HG02759 (cell line): ENCODE results near the gene C10orf120.

Source experiments
- ATAC-seq: cut with Tn5 transposase; IDR thresholded peaks from one replicate; pipeline ENCODE4 v1.9.1; 2021; ENCODE audit warnings: mild to moderate bottlenecking, moderate library complexity; ENCODE audit not compliant: unreplicated experiment

Gene C10orf120

DNA sequence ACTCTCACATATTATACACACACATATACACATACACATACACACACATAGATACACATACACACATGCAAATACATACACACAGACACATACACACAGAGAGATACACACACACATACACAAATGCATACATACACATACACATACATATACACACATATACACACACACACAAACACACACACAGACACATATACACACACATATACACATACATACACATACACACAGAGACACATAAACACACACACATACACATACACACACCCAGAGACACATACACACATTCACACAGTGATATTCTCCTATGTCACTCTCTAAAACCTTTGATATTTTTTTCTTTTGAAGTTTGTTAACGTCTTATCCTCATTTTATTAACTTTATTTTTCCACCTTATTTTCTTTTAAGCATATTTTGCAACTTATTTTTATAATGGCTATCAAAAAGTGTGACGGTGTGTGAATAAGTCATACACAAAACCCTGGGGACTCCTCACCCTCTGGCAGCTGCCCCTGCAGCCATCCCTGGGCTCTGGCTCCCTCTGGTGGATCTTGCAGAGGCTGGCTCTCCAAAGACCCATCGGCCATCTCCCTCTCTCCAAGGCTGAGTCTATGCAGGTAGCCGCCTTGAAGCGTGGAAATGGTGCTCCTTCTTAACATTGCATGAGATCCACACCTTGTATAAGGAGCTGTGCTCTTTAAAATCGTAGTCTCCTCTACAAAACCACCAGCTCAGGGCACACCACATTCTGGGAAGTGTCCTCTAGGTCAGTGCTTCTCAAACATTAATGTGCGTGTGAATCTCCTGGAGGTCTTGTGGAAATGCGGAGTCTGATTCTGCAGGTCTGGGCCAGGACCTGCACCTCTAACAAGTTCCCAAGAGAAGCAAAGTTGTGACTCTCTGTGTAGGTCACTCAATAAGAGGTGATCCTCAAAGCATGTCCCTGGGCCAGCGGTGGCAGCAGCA, 4.1 kb upstream of the C10orf120 start:
- ATAC-seq: no peak

DNA sequence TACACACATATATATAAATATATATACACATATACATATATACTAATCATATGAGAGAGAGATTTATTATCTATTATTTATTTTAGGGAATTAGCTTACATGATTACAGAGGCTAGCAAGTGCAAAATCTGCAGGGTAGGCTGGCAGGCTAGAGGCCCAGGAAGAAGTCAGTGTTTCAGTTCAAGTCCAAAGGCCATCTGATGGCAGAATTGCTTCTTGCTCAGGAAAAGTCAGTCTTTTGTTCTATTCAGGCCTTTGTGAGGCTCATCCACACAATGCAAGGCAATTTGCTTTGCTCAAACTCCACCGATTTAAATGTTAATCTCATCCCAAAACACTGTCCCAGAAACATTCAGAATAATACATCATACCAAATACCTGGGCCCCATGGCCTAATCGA, 2.6 kb upstream of the C10orf120 start:
- no peak for ATAC-seq

DNA sequence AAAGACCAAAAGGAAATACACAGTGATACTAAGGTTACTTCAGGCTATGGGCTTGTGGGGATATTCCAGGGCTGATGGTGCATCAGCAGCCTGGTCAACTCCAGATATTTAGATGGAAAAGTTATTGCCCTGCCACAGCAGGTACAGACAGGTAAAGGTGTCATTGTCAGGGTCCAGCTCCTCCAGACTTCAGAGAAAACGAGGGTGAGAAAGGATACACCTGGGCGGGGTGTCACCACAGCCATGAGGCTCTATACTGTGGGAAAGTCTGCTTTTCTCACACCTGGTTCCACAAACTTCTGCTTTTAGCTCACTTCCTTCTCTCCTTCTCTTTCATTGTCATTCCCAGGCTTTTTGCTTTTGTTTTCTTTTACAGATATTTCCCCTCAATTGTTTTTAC, 2.0 kb upstream of the C10orf120 start:
- no peak for ATAC-seq

DNA sequence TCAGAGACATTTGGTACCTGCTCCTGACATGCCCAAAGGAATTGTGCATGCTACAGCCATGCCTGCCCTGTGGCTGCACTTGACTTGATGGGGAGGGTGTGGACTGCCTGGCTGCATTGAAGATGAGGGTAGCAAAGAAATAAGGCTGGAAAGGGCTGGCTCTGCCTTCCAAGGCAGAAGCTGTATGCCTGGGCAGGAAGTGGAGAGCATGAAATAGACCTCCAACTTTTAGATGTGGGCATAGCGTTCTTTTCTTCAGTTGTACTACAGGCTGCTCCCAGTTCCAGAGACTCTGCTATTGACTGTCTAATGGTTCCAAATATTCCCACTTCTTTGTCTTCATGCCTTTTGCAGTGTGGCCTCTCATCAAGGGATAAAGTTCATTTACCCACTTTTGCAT, 3.0 kb downstream of the C10orf120 start:
- no peak for ATAC-seq

DNA sequence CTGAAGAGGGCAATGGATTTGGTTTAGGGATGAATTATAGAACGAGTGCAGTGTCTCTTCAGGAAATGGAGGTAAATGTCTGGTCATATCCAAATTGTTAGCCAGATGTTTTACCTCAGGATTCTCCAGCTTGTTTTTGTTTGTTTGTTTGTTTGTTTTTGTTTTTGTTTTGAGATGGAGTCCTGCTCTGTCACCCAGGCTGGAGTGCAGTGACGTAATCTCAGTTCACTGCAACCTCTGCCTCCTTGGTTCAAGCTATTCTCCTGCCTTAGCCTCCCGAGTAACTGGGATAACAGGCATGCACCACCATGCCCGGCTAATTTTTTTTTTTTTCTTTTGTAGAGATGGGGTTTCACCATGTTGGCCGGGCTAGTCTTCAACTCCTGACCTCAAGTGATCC, 6.9 kb downstream of the C10orf120 start:
- no peak for ATAC-seq

DNA sequence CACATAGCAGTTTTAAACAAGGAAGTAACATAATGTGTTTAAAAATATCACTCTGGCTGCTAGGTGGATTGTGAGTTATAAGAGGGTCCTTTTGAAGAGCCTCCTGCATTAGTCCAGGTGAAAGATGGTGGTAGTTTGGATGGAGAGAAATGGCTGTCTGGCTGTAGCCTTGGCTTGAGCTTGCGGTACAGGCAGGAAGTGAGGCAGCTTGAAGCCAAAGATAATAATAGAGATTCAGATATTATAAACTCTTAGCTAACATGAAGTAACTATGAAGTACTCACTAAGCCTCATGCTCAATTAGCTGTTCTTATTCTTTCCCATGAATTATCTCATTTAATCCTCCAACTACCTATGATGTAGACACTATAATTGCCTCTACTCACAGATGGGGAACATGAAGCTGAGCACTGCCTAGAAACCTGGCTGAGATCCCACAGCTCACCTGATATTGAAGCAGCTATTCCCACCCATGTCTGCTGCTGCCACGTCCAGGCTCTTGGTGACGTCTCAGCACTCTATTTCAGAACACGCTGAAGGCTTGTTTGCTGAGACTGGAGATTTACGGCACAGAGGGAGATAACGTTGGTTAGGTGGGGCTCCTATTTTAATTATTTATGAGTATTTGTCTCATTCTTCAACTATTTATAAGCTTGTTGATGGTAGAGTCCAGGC, 10.4 kb downstream of the C10orf120 start:
- no peak for ATAC-seq

DNA sequence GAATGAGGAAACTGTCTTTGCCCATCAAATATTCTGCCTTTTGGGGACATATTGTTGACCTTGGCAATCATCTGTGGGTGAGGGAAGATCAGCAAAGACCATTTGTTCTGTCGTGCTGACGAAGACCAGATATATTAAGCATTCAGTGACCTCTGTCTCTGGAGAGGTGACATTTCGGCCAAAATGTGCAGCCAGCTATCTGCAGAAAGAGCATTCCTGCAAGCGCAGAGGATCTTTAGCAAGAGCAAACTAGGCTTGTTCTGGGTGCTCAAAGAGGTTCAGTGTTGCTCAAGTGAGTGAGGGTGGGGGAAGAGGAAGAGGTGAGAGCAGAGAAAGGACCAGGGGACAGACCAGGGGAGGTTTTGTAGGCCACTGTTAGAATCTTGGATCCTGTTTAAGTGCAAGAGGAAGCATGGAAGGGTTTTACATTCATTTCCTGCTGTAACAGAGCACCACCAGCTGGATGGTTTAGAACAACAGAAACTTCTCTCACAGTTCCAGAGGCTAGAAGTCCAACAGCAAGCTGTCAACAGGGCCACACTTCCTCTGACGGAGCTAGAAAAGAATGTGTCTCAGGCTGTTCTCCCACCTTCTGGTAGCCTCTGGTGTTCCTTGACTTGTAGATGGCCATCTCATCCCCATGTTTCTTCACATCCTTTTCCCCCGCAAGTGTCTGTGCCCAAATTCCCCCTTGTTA, 11.2 kb downstream of the C10orf120 start:
- ATAC-seq: no peak

DNA sequence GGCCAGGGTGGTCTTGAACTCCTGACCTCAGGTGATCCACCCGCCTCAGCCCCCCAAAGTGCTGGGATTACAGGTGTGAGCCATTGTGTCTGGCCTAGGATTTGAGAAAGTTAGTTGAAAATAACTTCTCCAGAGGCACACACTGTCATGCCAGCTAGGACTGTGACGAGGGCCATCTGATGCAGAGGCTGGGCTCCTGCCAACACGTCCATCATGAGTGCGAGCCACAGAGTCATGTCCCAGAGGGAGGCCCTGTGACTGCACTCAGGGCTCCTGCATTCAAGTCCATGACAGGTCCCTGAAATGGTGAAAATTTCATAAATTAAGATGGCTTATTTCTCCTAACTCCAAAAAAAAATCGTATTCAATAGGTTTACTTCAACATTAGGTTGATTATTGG, 17.1 kb downstream of the C10orf120 start:
- ATAC-seq: no peak

DNA sequence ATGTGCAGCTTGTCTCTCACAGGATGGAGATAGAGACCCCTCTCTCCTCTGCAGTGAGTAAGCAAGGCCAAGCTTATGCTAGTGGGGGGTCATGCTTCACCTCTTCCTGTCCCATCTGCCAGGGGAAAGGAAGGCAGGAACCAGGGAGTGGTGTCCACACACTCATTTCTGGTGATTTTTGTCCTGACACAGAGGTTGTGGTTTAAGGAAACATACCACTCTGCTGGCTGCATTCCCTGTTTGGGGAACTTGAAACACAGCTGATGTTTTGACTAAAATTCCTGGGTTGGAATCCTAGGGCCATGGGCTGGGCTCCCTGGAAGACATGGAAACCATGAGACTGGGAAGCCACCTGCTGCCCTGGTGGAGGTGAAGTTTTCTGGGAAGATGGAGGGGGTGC, 21.4 kb downstream of the C10orf120 start:
- ATAC-seq: no peak

DNA sequence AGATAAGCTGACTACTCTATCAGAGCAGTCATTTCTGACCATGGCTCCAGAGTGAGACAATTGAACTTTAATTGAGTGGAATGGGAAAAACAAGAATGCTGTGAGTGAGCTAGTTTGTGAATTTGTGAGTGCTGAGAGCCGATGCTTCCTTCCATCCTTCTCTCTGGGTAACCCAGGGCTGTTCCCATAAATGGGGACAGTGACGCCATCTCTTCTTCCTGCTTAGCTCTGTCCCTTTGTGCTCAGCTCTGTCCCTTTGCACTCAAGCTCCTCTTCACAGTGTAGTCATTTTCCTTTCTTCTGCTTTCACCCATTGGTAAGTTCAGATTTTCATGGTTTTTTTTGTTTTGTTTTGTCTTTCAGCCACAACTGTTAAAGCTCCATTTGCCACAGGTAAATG, 24.4 kb downstream of the C10orf120 start:
- ATAC-seq: no peak

DNA sequence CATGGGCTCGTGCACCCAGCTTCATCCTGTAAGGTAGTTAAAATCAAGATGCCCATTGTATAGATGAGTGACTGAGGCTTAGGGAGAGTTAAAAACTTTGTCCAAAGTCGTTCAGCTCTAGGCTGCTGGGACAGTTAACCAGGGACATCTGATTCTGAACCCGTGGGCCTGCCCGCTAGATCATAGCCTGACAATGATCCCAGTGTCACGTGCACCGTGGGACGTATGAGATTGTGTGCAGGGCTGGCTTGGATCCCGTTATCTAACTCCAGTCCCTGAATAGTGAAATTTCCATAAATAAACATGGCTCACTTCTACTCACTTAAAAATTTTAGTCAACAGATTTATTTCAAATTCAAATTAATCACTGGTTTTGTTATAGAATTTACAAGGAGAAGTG, 24.9 kb downstream of the C10orf120 start:
- ATAC-seq: no peak

DNA sequence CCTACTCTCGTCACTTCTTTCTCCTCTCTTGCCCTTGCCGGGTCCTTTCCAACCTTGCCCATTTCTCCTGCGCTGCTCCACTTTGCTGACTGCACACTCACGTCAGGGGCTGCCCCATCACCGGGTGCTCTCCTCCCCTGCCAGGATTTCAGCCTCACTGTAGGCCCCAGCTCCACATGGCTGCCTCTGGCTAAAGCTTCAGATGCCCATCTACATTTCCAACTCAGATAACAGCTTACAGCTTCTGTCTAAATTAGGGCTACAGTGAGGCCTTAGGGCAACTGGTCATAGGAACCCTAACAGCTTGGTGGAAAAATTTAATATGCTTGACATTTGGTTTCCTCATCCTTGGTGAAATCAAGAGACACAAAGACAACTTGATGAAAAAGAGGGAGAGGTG, 25.9 kb downstream of the C10orf120 start:
- ATAC-seq: no peak

DNA sequence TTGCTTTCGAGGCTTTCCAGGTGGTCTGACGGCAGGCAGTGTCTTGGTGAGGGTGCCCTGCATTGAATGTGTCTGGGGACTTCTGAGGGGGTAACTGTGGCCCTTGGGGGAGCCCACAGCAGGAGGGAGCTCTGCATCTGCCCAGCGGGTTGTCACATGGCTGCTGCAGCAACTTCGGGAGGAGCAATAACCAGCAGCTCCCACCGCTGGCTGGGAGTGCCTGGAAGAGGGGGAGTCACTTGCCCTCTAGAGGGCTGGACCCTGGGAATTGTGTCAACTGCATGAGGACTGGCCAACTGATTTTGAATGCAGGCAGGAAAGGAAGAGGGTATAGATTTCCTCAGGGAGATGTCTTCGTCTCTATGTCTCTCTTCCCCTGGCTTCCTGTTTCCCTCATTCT, 26.4 kb downstream of the C10orf120 start:
- no peak for ATAC-seq

DNA sequence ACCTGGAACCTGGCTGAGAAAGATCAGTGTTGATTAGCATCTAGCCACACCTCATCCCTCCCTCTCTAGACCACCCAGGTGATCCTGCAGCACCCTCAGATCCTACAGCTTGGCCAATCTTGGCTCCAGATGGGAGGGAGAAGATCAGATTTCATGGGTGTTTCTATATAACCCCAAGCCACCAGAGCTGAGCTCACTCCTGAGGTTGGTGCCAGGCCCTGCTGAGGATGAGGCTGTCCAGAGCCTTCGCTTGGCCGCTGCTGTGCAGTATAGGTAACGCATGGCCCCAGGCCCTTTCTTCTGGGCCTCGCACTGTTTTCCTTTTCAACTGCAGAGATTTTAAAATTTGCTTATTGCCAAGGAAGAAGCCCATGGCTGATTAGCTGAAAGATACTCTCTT, 27.0 kb downstream of the C10orf120 start:
- no peak for ATAC-seq

DNA sequence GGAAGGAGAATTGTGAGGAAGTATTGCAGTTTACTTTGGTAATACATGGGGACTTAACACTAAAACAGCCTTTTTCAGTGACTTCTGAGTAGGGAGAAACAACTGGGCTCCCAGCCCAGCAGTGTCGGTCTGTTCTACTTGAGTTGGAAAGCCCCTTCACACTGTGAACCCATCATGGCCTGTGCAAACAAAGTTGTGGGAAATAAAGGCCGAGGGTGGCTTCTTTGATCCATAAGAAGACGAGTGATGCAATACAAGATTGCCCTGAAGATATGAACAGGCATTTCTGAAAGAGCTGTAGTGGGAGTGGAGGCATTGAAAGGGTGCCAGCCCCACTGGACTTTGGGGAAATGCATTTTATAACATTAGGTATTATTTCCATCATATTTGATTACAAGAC, 28.3 kb downstream of the C10orf120 start:
- ATAC-seq: no peak

DNA sequence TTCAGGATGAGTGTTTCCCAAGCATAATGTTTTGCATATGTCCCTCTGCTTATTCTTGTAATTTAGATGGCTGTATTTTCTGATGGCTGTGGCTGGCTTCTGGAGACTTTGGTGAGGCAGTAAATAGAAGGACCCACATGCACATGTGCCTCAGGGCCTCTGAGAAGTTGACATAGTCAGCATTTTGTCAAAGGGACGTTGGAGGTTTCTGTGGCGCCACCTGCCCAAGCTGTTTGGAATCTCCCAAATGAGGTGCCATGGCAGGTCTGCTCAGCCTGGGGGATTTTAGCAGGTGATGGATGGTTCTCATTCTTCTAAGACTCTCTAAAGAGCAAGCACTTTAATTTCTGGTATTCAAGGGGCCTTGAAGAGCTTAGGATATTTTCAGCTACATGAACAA, 29.8 kb downstream of the C10orf120 start:
- ATAC-seq: no peak

DNA sequence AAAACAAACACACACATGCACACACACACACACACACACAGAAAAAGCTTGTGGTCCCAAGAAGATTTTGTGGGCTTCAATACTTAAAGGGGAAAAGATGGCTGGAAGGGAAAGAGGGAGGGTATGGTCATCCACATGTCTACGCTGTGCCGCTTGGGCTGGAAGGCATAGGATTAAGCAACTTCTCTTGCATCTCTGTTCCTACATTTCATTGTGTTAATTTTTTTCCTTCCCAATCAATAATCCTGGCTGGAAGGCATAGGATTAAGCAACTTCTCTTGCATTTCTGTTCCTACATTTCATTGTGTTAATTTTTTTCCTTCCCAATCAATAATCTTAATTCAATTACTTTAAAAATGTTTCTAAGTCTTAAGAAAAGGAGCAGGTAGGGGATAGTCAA, 30.6 kb downstream of the C10orf120 start:
- no peak for ATAC-seq

DNA sequence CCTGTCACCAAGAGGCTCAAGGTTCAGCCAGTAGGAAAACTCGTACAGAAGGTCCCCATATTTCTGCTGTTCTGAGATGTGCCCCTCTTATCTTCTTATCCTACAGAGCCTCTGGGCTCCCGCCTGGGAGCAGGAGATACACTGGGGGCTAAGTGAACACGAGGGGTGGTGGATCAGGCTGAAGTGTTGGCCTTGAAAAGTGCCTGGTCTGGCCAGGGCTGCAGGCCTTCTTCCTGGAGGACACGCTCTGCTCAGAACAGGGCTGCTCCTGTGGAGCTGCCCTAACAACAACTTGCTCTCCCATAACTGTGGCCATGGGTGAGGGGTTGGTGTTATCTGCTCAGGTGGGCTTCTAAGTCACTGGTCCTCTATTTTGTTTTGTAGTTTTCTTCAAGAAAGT, 33.7 kb downstream of the C10orf120 start:
- ATAC-seq: no peak

DNA sequence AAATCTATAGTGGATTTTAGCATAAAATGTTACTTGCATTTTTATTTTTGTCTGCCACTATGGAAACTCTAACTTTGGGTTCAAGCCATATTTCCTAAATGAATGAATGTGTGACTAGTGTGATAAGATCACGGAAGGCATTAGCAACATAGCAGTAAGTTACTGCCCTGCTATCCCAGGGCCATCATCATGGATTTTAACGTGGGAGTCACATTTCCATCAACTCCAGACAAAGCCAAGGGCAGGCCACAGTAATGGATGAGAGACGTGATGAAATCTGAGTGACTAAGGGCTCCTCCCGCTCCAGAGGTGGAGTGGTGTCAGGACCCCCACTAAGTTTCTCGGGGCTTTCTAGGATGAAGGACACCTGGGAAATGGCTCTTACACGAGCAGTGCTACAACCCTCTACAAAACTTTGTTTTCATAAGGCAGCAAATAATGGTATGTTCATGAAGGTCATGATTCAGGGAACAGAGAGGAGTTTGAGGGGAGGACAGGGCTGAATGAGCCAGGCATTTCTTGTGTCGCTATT, 34.3 kb downstream of the C10orf120 start:
- no peak for ATAC-seq

DNA sequence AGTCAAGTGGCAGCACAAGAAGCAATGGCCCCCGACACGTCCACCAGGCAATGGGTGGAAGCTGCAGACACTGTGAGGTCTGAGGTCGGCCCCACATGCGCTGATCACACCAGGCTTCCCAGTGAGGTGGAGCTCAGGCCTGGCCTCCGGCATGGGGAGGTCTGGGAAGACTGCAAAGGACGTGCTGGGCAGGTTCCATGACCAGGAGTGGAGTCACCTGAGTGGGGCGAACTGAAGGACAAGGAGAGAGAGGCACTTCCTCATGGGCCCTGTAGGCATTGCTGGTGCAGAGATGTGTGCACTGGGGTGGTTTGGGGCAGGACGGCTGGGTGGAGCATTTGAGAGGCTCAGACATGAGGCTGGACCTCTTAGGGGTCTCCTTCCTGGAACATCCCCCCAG, 35.1 kb downstream of the C10orf120 start:
- ATAC-seq: no peak

DNA sequence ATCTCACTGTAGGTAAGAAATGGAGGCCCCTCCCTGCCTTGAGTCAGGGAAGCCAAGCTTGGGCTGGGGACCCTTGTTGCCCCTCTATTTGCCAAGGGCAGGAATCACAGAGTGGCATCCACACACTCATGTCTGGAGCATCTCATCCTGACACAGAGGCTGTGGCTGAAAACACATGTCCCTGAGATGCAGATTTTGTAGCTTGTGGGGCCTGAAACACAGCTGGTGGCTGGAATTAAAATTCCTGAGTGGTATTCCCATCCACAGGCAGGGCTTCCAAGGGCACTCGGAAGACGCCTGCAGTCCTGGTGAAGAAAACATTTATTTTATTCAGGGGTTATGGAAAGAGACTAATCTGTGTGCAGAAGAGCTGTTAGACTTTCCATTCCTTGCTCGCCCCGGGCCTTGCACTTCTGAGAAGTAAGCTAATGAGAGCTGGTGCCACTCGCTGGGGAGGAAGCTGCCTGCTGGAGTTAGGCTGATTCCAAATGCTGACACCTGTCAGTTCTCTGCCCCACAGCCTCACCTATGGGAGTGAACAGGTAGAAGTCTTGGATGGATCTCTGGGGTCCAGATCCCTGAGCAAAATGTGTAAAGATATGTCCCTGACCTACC, 36.0 kb downstream of the C10orf120 start:
- no peak for ATAC-seq
